HG03571 (cell line): Measurements from ENCODE around the gene SLC19A1.

Experiments
- ATAC-seq: cut with Tn5 transposase; IDR thresholded peaks from one replicate; pipeline ENCODE4 v1.9.1; 2021; ENCODE audit not compliant: unreplicated experiment

SLC19A1 gene

GRCh38 chr21:45457161-45457831 is 84.9 kb downstream of the SLC19A1 start:
- no peak for ATAC-seq

GRCh38 chr21:45456584-45457160 is 85.6 kb downstream of the SLC19A1 start:
- ATAC-seq: no peak

GRCh38 chr21:45455674-45456583 is 86.3 kb downstream of the SLC19A1 start:
- no peak for ATAC-seq

- no peak for ATAC-seq
These were observed 87.1 kb downstream of the SLC19A1 start for GRCh38 chr21:45454926-45455673.

GRCh38 chr21:45454060-45454925 is 87.9 kb downstream of the SLC19A1 start:
- no peak for ATAC-seq

GRCh38 chr21:45453308-45453950 is 88.8 kb downstream of the SLC19A1 start:
- no peak for ATAC-seq

- no peak for ATAC-seq
These were observed 89.4 kb downstream of the SLC19A1 start for GRCh38 chr21:45452696-45453307.

- no peak for ATAC-seq
These were observed 90.5 kb downstream of the SLC19A1 start for GRCh38 chr21:45451771-45452182.

- ATAC-seq: no peak
These were observed 91.0 kb downstream of the SLC19A1 start for GRCh38 chr21:45451091-45451740.

GRCh38 chr21:45450423-45451090 is 91.7 kb downstream of the SLC19A1 start:
- ATAC-seq: no peak

GRCh38 chr21:45449658-45450422 is 92.4 kb downstream of the SLC19A1 start:
- ATAC-seq: no peak

GRCh38 chr21:45448810-45449657 is 93.2 kb downstream of the SLC19A1 start:
- ATAC-seq: no peak

- ATAC-seq: no peak
These were observed 93.9 kb downstream of the SLC19A1 start for GRCh38 chr21:45448283-45448809.
